Measurements from ENCODE around the gene DNAH2.

DNA sequence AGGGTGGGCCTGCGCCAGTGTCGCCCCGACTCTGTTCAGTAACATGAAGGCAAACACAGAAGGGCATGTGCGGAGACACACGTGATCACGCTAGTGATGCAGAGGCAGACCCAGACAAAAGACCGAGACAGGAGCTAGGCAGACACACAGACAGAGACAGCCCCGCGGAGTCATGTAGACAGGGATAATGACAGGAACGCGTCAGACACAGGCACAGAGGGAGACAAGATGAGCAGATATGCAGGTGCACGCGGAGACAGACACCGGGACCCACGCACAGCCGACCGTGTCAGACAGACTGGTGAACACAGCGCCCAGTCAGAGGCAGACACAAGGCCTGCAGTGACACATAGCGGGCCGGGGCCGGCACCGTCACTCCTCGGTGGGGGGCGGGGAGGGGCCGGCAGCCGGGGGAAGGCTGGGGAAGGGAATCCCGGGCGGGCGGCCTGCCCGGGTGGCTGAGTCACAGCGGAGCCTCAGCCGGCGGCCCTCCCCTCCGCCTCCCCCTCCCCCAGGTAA, 123.9 kb downstream of the DNAH2 start:
- TF ChIP-seq, protein P1, sequence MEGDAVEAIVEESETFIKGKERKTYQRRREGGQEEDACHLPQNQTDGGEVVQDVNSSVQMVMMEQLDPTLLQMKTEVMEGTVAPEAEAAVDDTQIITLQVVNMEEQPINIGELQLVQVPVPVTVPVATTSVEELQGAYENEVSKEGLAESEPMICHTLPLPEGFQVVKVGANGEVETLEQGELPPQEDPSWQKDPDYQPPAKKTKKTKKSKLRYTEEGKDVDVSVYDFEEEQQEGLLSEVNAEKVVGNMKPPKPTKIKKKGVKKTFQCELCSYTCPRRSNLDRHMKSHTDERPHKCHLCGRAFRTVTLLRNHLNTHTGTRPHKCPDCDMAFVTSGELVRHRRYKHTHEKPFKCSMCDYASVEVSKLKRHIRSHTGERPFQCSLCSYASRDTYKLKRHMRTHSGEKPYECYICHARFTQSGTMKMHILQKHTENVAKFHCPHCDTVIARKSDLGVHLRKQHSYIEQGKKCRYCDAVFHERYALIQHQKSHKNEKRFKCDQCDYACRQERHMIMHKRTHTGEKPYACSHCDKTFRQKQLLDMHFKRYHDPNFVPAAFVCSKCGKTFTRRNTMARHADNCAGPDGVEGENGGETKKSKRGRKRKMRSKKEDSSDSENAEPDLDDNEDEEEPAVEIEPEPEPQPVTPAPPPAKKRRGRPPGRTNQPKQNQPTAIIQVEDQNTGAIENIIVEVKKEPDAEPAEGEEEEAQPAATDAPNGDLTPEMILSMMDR (IDR thresholded peaks at IDR 0.05; ENCODE audit: low read length), result peak; percentile 21
- no peak for TF ChIP-seq EZH2 (optimal IDR thresholded peaks at IDR 0.05; ENCODE audit: low read depth, low read length)
- TF ChIP-seq EZH2phosphoT487 (IDR thresholded peaks at IDR 0.05; ENCODE audit: low read length), result no peak

Data from MM.1S (cell line).